NCI-H524 (cell line): Measurements from ENCODE around the gene ZNF581.

Source experiments
- DNase-seq, 2 experiments: peaks; one replicate each; lab custom pipeline; 2025; lab: John Stamatoyannopoulos, UW

ZNF581 gene

DNA sequence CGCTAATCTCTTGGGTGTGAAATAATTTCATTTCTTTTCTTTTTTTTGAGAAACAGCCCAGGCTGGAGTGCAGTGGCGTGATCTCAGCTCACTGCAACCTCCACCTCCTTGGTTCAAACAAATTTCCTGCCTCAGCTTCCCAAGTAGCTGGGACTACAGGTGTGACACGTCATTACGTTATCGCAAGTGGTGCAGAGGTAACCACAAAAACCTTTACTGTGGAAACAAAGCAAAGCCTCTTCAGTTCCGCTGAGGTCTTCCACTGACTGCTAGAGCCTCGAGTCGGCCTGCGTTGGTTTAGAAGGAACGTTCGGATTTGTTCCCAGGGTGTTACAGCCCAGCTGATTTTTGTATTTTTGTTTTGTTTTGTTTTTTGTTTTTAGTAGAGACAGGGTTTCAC, 17.1 kb upstream of the ZNF581 start:
- DNase-seq = no peak

DNA sequence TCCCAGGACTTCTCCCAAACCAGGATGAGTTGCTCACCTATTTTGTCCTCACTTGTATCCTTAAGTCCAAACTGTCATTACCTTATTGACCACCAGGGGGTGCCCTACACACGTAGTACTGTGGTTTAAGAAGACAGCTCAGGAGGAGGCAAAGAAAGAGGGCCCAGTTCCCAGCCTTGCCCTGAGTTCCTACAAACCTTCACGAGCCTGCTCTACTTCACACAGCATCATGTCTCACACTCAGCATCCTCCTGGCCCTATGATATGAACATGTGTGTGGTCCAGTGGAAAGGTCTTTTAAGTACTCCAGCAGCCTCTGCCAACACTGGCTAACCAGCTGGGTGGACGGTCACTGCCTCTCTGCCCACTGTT, 11.0 kb upstream of the ZNF581 start:
- DNase-seq = peak; percentile 85 to 94

- no peak for DNase-seq
Measured at GRCh38 chr19:55633861-55634260, 9.6 kb upstream of the ZNF581 start.

DNA sequence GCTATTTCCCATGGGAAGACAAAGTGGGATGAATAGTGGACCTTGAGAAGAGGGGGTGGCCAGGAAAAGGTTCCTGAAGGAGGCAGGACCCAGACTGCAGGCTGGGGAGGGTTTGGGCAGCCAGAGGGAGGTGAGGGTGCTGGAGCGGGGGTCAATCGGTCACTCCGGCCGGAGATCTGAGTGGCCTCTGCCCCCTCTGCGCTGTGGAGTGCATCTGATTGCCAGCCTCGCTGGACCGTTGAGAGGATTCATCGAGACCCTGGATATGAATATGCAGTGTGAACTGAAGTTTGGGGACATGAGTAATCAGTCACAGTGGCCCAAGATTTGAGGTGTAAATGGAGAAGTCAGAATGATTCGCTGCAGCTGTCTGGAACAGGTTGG, 8.1 kb upstream of the ZNF581 start:
- DNase-seq = no peak

GRCh38 chr19:55635856-55636440, 7.5 kb upstream of the ZNF581 start:
- DNase-seq = no peak

- no peak for DNase-seq
Measured at GRCh38 chr19:55636723-55637122, 6.7 kb upstream of the ZNF581 start.

- DNase-seq = no peak
Measured at GRCh38 chr19:55637534-55637933, 5.9 kb upstream of the ZNF581 start.

DNA sequence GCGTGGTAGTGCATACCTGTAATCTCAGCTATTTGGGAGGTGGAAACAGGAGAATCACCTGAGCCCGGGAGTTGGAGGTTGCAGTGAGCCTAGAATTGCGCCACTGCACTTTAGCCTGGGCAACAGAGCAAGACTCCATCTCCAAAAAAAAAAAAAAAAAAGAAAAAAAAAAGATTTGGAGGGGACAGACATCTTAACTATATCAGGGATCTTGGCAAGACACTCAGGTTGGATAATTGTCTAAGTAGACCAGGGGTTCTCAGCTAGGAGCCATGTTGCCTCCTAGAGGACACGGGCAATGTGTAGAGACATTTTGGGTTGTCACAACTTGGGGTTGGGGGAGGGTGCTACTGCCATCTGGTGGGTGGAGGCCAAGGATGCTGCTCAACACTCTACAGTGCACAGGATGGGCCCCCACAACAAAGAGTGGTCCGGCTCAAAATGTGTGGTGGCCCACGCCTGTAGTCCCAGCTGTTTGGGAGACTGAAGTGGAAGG, 4.5 kb upstream of the ZNF581 start:
- peak; percentile 77 to 80 for DNase-seq

DNA sequence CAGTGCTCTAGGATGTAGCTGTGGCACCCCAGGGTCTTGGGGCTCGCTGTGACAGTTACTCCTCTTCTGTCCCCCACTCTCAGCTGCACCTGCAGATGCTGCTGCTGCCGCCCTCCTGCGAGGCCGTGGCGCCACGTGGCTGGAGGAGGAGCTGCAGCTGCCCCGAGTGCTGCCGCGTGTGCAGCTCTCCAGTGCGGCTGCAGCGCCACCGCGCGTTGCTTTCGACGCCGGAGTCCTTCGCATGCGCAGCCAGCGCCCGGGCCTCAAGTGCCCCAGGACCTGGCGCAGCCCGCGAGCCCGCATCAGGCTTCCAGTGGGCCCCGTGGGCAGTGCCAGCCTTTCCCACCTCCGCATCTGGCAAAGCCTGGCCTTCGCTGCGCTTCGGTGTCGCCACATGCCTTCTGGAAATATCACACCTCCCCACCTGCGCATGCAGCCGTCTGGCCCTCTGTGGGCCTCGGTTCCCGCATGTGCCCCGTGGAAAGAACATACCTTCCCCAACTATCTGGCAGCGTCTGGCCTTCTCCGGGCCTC, 3.3 kb upstream of the ZNF581 start:
- DNase-seq = peak in 1 of 2 experiments; percentile 63

DNA sequence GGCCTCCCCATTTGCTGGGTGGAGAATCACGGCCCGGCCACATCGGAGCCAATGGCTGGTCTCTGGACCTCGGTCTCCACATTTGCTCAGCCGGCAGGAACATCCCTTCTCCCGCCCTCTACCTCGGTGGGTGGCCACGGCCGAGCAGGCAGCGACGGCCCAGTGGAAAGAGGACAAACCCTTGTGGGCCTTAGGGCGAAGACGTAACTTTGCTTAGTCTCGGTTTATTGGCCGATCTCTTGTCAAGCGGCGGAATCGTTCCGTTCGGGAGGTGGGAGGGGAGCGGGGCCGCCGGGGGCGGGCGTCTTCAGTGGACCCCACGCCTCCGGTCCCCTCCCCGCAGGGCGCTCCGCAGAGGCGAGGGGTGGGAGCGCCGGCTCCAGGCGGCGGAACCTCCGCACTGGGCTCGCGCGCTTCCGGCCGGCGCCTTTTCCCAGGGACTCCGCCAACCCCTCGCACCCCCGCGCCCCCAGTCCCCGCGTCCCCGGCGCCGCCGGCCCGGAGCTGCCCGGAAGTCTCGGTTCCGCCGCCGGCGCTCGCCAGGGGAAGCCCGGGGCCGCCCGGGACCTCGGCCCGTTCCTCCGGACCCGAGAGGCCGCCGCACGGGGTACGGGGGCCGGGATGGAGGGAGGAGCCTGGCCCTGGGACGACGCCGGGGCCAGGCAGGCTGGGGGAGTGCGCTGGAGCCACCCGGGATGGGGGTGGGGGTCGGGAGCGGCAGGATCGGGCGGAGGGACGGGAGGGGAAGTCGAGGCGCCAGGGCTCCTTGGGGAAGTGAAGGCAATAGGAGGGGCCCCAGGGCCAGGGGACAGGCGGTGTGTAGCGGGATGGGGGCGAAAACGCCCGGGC, 2.6 kb upstream of the ZNF581 start, which contains the start of gene ZNF580:
Gene ZNF580 (plus strand): TSS at position 426 of the 849 bp plus-strand sequence. CDS start 1,507 bp downstream, outside the sequence.
- peak; percentile 62 to 74 for DNase-seq

DNA sequence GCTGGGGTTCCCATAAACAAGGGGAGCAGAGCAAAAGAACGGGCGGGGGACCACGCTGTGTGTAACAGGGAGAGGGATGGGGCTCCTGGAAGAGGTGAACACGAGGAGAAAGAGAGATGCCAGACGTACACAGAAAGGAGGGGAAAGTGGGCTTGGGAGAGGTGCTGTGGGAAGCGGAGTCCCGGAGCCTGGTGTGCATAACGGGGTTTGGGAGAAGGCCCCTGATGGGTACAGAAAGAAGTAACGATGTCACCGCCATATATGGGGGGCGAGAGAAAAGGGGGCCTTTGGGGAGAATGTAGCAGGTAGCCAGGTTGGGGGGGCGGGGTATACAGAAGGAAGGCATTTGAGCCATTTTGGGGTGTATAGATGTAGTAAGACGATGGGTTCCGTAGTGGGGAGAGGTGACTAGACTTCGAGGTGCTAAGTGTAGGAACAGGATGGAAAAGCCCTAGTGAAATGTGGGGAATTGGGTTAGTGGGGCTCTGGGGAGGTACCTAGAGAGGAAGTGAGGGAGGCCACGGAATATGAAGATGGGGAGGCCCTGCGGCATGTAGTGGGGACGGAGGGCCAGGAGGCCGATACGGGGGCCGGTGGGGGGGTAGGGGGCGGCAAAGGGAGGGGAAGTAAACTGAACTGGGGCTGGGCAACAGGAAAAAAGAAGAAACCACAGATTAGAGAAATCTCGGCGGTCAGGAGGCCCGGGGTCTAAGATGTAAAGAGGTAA, 1.9 kb upstream of the ZNF581 start:
- DNase-seq = peak in 1 of 2 experiments; percentile 51

GRCh38 chr19:55642153-55643002, 1.1 kb upstream of the ZNF581 start:
- DNase-seq = peak in 1 of 2 experiments; percentile 22

GRCh38 chr19:55643887-55644176, 383 bp downstream of the ZNF581 start:
- no peak for DNase-seq

DNA sequence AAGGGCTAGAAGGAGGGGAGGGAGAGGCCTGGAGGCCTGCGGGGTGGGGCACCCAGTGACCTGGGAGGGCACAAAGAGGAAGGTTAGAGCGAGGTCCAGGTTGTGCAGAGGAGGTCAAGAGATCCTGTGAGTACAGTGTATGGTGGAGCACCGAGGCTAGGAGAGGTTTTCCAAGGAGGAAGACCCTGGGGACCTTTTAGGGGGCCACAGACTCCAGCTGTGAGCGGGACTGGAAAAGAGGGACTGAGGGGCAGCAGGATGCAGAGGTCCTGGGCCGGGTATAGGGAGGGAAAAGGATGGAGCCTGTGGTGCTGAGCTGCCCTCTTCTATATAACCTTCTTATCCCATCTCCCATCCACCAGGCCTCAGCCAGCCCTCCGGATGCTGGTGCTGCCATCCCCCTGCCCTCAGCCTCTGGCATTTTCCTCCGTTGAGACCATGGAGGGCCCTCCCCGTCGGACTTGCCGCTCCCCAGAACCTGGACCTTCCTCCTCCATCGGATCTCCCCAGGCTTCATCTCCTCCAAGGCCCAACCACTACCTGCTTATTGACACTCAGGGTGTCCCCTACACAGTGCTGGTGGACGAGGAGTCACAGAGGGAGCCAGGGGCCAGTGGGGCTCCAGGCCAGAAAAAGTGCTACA, 863 bp downstream of the ZNF581 start:
- no peak for DNase-seq

- DNase-seq = no peak
Measured at GRCh38 chr19:55644842-55645511, 1.5 kb downstream of the ZNF581 start.

- DNase-seq = no peak
Measured at GRCh38 chr19:55645512-55645881, 2.0 kb downstream of the ZNF581 start.

GRCh38 chr19:55646889-55647731, 3.7 kb downstream of the ZNF581 start:
- peak in 1 of 2 experiments; percentile 47 for DNase-seq

- peak; percentile 57 to 81 for DNase-seq
Measured at GRCh38 chr19:55647732-55648584, 4.5 kb downstream of the ZNF581 start, which contains the start of gene CCDC106. TSS of gene CCDC106 (plus strand) at chr19:55648212. CDS start at chr19:55649047, 835 bp downstream.
